Spleen (tissue), 11 donors: Measurements from ENCODE around the gene RCC2. TPM values are rescaled to one million over a fixed set of nuclear protein-coding genes. Genes with fewer than 3 reads are reported as not detected.

Experiments
- DNase-seq: peaks from one replicate; pipeline ENCODE4 v3.0.0-alpha.2; 2020
- H3K27ac ChIP-seq, 8 donors: fragments of 200-600 bp; sonication (generic) in 7 of 8; 1 replicate in 4 of 8; 2 replicates in 4 of 8; pipeline versions ENCODE4 v1.5.0 to v1.8.0; 2016 to 2021; ENCODE audit warnings: inconsistent platforms in 4 of 8, mild to moderate bottlenecking in 4 of 8, moderate library complexity in 1 of 8
- H3K27me3 ChIP-seq, 7 donors: fragments of 200-600 bp; sonication (generic) in 6 of 7; replicated peaks in 1 of 7; 1 replicate in 4 of 7; 2 replicates in 3 of 7; pipeline versions ENCODE4 v1.5.0 to v1.8.0; 2016 to 2021; ENCODE audit warnings: inconsistent platforms in 3 of 7, mild to moderate bottlenecking in 1 of 7
- H3K36me3 ChIP-seq, 6 donors: fragments of 200-600 bp; sonication (generic) in 5 of 6; 1 replicate in 4 of 6; 2 replicates in 2 of 6; pipeline versions ENCODE4 v1.5.0 to v1.8.0; 2016 to 2021; ENCODE audit warnings: inconsistent platforms in 2 of 6
- H3K4me1 ChIP-seq, 6 donors: fragments of 200-600 bp; sonication (generic) in 5 of 6; 1 replicate in 3 of 6; 2 replicates in 3 of 6; pipeline versions ENCODE4 v1.5.0 to v1.8.0; 2016 to 2021; ENCODE audit warnings: inconsistent platforms in 3 of 6
- H3K4me3 ChIP-seq, 8 donors: fragments of 200-600 bp; sonication (generic) in 7 of 8; 1 replicate in 4 of 8; 2 replicates in 4 of 8; pipeline versions ENCODE4 v1.5.0 to v1.8.0; 2016 to 2021; ENCODE audit warnings: inconsistent platforms in 4 of 8, mild to moderate bottlenecking in 4 of 8, moderate library complexity in 2 of 8
- H3K9me3 ChIP-seq, 8 donors: fragments of 200-600 bp; sonication (generic) in 7 of 8; 1 replicate in 4 of 8; 2 replicates in 4 of 8; pipeline versions ENCODE4 v1.5.0 to v1.8.0; 2016 to 2021; ENCODE audit warnings: inconsistent platforms in 4 of 8
- POLR2A ChIP-seq, 3 donors: fragments of 450-650 bp; IDR thresholded peaks; one replicate each; pipeline ENCODE4 v1.5.1; 2017; ENCODE audit warnings: antibody characterized with exemption in 3 of 3, mild to moderate bottlenecking in 1 of 3
- POLR2AphosphoS5 ChIP-seq, 3 donors: sonication (generic); formaldehyde crosslinking; IDR thresholded peaks; one replicate each; pipeline ENCODE4 v1.5.1; 2017; ENCODE audit warnings: antibody characterized with exemption in 3 of 3
- WGBS, 5 donors: extraction: QIAGEN DNeasy Blood & Tissue Kit in 3 of 5; methylation state at CpG; one replicate each; pipeline versions ENCODE4 v1.1.5 to v1.1.7; 2013 to 2018; 5-methylcytosine and 5-hydroxymethylcytosine counted together
- intact Hi-C: fragments of 100-400 bp; cut with DNase I; formaldehyde crosslinking; loops from one replicate; pipeline ENCODE4 v1.15.0; 2023; ENCODE audit warnings: low total_unique reads
- polyA plus RNA-seq, 3 donors: library from polyadenylated mRNA; stranded (reverse); fragments of 200-250 nt; gene quantifications; one replicate each; pipeline ENCODE4 v1.2.1, GENCODE V29; 2013
- total RNA-seq, 7 donors: library from RNA; depleted of rRNA in 3 of 7; stranded (reverse); fragments of >200 nt in 3 of 7; fragmentation: NEBNext Ultra II Directional in 4 of 7; extraction: Animal tissue kit (Norgen Biotek cat#: 25700) in 4 of 7; gene quantifications; one replicate each; pipeline versions ENCODE4 v1.1.0 to v1.2.1, GENCODE V29; 2016 to 2021
- TF ChIP-seq, protein P1 (sequence below), 11 experiments: fragments of 200-600 bp in 7 of 11; fragments of 450-650 bp in 4 of 11; sonication (generic) in 4 of 11; IDR thresholded peaks in 8 of 11; conservative IDR thresholded peaks in 3 of 11; 1 replicate in 7 of 11; 2 replicates in 4 of 11; pipeline versions ENCODE4 v1.4.0 to v1.8.0; 2016 to 2021; ENCODE audit warnings: antibody characterized with exemption in 11 of 11, inconsistent platforms in 4 of 11, mild to moderate bottlenecking in 1 of 11
- donor health status: healthy with polysubstance abuse.
- donor health status: DM: no; HTN: no; CAD: no; lungs with moderate emphysema.
- donor health status: DM: no; HTN: no; CAD: no.
- donor health status: Bipolar disorder and iron deficiency.
- donor health status: healthy.
- donor health status: DM: no; HTN: no; CAD: no.
- donor health status: DM: yes; HTN: yes; CAD: no.

RCC2 gene
- total and polyA plus RNA-seq, 10 donors = 46.2 to 69.1 (median 56.5) TPM

DNA sequence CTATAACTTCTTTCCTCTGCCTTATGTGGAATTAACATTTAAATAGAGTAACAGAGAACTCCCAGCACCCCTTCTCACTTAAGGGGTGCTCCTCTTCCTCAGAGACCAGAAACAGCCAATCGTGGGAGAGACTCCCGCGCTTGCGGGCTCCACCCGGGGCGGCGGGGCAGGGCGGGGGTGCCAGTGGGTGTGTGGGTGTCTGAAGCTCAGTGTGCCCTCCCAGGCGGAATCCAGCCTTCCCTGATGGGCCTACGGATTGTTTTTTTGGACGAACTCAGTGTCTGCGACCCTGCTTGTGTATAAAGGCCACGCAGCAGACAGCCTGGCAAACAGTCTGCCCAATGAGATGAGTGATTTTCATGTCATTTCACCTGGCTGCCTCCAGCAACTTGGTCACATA lies 6.2 kb downstream of the RCC2 start:
- Histone ChIP-seq H3K27ac (peak overlapping the region in 2 of 8 donors; percentile 30 to 31), H3K27me3 (no peaks in the 10 kb centered on the region), H3K4me3 (no peak overlapping the region), H3K9me3 (no peaks in the 10 kb centered on the region), H3K36me3 (peaks cover 0 to 71% (median 12%) of the 10 kb centered on the region in 6 donors), H3K4me1 (peaks cover 36 to 88% (median 73%) of the 10 kb centered on the region in 6 donors)
- TF ChIP-seq POLR2A (IDR thresholded peaks at IDR 0.05) (no peak), POLR2AphosphoS5 (IDR thresholded peaks at IDR 0.05) (no peak)
- TF ChIP-seq, protein P1, sequence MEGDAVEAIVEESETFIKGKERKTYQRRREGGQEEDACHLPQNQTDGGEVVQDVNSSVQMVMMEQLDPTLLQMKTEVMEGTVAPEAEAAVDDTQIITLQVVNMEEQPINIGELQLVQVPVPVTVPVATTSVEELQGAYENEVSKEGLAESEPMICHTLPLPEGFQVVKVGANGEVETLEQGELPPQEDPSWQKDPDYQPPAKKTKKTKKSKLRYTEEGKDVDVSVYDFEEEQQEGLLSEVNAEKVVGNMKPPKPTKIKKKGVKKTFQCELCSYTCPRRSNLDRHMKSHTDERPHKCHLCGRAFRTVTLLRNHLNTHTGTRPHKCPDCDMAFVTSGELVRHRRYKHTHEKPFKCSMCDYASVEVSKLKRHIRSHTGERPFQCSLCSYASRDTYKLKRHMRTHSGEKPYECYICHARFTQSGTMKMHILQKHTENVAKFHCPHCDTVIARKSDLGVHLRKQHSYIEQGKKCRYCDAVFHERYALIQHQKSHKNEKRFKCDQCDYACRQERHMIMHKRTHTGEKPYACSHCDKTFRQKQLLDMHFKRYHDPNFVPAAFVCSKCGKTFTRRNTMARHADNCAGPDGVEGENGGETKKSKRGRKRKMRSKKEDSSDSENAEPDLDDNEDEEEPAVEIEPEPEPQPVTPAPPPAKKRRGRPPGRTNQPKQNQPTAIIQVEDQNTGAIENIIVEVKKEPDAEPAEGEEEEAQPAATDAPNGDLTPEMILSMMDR (IDR thresholded peaks at IDR 0.05 in 8 of 11, conservative IDR thresholded peaks at IDR 0.05 in 3 of 11) = no peak
- intact Hi-C loops = no loop called here
- no peak for DNase-seq
- WGBS, 5 donors = 89 to 92% (median 89%) methylated on average over 13 of the region's 13 CpGs

DNA sequence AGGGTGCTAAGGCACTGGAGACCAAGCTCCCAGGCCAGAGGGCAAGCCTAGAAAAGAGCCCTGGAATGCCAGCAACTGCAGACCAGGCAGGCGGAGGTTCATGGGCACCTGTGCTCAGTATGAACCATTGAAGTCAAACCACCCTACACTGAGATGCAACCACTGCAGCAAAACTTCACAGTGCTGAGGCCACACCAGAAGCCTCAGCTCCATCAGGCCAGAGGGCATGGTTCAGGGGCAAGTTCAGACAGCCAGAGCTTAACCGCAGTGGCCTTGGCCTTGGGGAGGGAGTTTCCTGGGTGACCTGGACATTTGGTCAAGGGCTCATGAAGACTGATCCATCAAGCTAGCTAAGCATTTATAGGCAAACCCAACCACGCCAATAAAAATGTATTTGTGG lies 7.1 kb downstream of the RCC2 start:
- Histone ChIP-seq H3K4me3 (peak overlapping the region in 1 of 8 donors; percentile 41), H3K9me3 (no peaks in the 10 kb centered on the region), H3K36me3 (peaks cover 2 to 80% (median 21%) of the 10 kb centered on the region in 6 donors), H3K27ac (peak overlapping the region in 7 of 8 donors; percentile 14 to 69 (median 59)), H3K27me3 (no peaks in the 10 kb centered on the region), H3K4me1 (peaks cover 36 to 90% (median 73%) of the 10 kb centered on the region in 6 donors)
- TF ChIP-seq POLR2AphosphoS5 (IDR thresholded peaks at IDR 0.05) (no peak), POLR2A (IDR thresholded peaks at IDR 0.05) (no peak)
- TF ChIP-seq, protein P1 (IDR thresholded peaks at IDR 0.05 in 8 of 11, conservative IDR thresholded peaks at IDR 0.05 in 3 of 11) = no peak
- DNase-seq = no peak
- intact Hi-C loops = no loop called here
- WGBS, 5 donors = 81 to 87% (median 83%) methylated on average over 2 to 3 of the region's 3 CpGs

DNA sequence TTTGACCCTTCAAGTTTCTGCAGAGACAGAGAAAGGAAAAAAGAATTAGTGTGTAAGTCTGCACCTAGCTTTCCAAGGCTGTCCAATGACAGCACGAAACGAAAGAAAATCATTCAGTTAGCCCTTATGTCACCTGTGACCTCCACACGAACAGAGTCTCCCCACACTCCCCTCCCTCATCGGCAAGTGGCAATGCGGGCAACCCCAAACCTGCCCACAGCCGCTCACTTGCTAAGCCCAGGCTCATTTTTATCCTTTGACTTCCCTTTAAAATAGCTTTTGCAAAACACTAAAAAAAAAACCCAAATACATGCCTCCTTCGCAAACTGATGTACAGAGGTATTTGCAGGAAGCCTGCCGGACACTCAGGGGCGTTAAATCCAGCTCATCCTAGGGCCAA lies 10.3 kb downstream of the RCC2 start:
- no peaks in the 10 kb centered on the region for H3K27me3 ChIP-seq
- no peak overlapping the region for H3K4me3 ChIP-seq
- 78 to 89% (median 84%) methylated on average over 9 of the region's 9 CpGs for WGBS, 5 donors
- peaks cover 6 to 90% (median 52%) of the 10 kb centered on the region in 6 donors for H3K36me3 ChIP-seq
- no peaks in the 10 kb centered on the region for H3K9me3 ChIP-seq
- DNase-seq = no peak
- TF ChIP-seq POLR2A (IDR thresholded peaks at IDR 0.05) (no peak), POLR2AphosphoS5 (IDR thresholded peaks at IDR 0.05) (peak in 1 of 3 donors; percentile 9)
- TF ChIP-seq, protein P1 (IDR thresholded peaks at IDR 0.05 in 8 of 11, conservative IDR thresholded peaks at IDR 0.05 in 3 of 11) = no peak
- intact Hi-C loops = loop anchor here (10.0 kb wide), 1 partner anchor 46 kb away; no protein-coding TSS in a partner anchor
- peaks cover 15 to 67% (median 43%) of the 10 kb centered on the region in 6 donors for H3K4me1 ChIP-seq
- H3K27ac ChIP-seq = no peak overlapping the region

DNA sequence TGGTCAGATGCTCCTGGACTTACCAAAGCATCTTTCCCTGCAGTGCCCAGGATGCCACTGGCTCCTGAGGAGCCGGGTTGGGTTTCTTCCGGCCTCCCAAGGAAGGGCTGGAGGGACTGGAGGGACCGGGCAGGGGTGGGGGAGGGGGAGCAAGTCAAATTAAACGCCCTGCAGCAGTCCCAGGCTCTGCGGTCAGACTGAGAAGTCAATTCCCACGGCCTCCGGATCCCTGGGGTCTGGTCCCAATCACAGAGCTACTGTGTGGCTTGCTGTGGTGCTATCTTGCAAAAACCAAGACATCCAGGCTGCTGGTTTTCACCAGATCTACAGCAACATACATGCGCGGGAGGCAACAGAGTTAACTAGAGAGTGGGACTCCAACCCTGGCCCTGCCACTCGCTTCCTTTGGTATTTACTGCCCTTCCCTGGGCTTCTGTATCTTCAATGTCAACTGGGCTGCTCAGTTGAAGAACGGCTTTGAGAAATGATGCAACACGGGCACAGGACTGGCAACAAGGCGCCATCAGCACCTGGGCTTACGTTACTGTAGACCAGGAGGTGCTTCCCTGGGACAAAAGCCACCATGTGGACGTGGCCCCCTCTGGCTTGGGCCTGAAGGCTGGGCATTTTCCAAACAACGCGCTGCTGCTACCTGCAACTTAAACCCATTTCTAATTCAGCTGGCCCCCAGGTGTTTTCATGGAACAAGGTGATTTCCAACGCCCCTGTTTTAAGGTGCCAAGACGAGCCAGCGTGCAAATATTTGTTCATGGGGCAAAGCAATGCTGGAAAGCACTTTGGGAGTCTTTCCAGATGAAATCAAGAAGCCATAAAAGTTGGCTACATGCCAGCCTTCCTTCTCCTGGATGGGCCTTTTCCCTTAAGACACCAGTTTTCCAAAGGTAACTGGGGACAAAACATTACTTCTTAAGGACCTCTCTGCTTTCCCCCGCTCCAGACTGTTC lies 11.5 kb downstream of the RCC2 start:
- peaks cover 6 to 90% (median 64%) of the 10 kb centered on the region in 6 donors for H3K36me3 ChIP-seq
- WGBS, 5 donors = 91 to 95% (median 94%) methylated on average over 17 to 21 of the region's 21 CpGs
- no peak overlapping the region for H3K27ac ChIP-seq
- H3K4me3 ChIP-seq = no peak overlapping the region
- no peaks in the 10 kb centered on the region for H3K9me3 ChIP-seq
- TF ChIP-seq POLR2AphosphoS5 (IDR thresholded peaks at IDR 0.05) = no peak
- TF ChIP-seq, protein P1 (IDR thresholded peaks at IDR 0.05 in 8 of 11, conservative IDR thresholded peaks at IDR 0.05 in 3 of 11) = no peak
- TF ChIP-seq POLR2A (IDR thresholded peaks at IDR 0.05) = no peak
- intact Hi-C loops = loop anchor here (10.0 kb wide), 1 partner anchor 47 kb away; no protein-coding TSS in a partner anchor
- H3K27me3 ChIP-seq = no peaks in the 10 kb centered on the region
- no peak for DNase-seq
- peaks cover 11 to 58% (median 34%) of the 10 kb centered on the region in 6 donors for H3K4me1 ChIP-seq
